ENCODE data around the gene SF3B5.

DNA sequence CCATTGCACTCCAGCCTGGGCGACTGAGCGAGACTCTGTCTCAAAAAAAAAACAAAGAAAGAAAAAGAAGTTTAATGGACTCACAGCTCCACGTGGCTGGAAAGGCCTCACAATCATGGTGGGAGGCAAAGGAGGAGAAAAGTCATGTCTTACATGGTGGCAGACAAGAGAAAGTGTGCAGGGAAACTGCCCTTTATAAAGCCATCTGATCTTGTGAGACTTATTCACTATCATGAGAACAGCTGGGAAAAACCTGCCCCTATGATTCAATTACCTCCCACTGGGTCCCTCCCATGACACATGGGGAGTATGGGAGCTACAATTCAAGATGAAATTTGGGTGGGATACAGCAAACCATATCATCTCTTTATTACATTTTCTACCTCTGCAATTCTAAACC, 25.9 kb downstream of the SF3B5 start:
- TF ChIP-seq CTCF (IDR thresholded peaks at IDR 0.05; ENCODE audit: insufficient read depth, low read length) (no peak), SPI1 (IDR thresholded peaks at IDR 0.05; ENCODE audit: borderline replicate concordance, low read depth) (no peak), GABPA (IDR thresholded peaks at IDR 0.05; ENCODE audit: low read depth) (no peak), POLR2AphosphoS5 (IDR thresholded peaks at IDR 0.05; ENCODE audit: low read depth) (no peak)
- TF ChIP-seq, protein P1, sequence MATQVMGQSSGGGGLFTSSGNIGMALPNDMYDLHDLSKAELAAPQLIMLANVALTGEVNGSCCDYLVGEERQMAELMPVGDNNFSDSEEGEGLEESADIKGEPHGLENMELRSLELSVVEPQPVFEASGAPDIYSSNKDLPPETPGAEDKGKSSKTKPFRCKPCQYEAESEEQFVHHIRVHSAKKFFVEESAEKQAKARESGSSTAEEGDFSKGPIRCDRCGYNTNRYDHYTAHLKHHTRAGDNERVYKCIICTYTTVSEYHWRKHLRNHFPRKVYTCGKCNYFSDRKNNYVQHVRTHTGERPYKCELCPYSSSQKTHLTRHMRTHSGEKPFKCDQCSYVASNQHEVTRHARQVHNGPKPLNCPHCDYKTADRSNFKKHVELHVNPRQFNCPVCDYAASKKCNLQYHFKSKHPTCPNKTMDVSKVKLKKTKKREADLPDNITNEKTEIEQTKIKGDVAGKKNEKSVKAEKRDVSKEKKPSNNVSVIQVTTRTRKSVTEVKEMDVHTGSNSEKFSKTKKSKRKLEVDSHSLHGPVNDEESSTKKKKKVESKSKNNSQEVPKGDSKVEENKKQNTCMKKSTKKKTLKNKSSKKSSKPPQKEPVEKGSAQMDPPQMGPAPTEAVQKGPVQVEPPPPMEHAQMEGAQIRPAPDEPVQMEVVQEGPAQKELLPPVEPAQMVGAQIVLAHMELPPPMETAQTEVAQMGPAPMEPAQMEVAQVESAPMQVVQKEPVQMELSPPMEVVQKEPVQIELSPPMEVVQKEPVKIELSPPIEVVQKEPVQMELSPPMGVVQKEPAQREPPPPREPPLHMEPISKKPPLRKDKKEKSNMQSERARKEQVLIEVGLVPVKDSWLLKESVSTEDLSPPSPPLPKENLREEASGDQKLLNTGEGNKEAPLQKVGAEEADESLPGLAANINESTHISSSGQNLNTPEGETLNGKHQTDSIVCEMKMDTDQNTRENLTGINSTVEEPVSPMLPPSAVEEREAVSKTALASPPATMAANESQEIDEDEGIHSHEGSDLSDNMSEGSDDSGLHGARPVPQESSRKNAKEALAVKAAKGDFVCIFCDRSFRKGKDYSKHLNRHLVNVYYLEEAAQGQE (IDR thresholded peaks at IDR 0.05; ENCODE audit: insufficient replicate concordance, low read depth) = no peak

Data from HL-60 (cell line).